Heart right ventricle (tissue), 16 donors: ENCODE results near the gene KSR2. TPM values are rescaled to one million over a fixed set of nuclear protein-coding genes. Genes with fewer than 3 reads are reported as not detected.
"Not testable (repeated sequence)": the region's sequence is repeated elsewhere in the genome, so short reads cannot be mapped to it uniquely, and the experiment has no call there.

Source experiments
- ATAC-seq, 8 donors: fragments of 200-7000 bp; cut with Tn5 transposase; one replicate each; pipeline ENCODE4 v1.9.1; 2020; ENCODE audit warnings: mild to moderate bottlenecking in 8 of 8, moderate library complexity in 8 of 8, moderate number of reproducible peaks in 1 of 8
- DNase-seq, 2 donors: peaks; one replicate each; pipeline ENCODE4 v3.0.0-alpha.2; 2020
- H3K27ac ChIP-seq, 10 donors: fragments of 200-600 bp; sonication (generic) in 2 of 10; one replicate each; pipeline versions ENCODE4 v1.5.0 to v1.8.0; 2020 to 2022; ENCODE audit warnings: mild to moderate bottlenecking in 3 of 10
- H3K27me3 ChIP-seq, 7 donors: fragments of 200-600 bp; one replicate each; pipeline ENCODE4 v1.8.0; 2021 to 2022; ENCODE audit warnings: mild to moderate bottlenecking in 2 of 7
- H3K36me3 ChIP-seq, 9 donors: fragments of 200-600 bp; sonication (generic) in 1 of 9; one replicate each; pipeline versions ENCODE4 v1.5.0 to v1.8.0; 2020 to 2022; ENCODE audit warnings: mild to moderate bottlenecking in 2 of 9
- H3K4me1 ChIP-seq, 9 donors: fragments of 200-600 bp; sonication (generic) in 1 of 9; one replicate each; pipeline versions ENCODE4 v1.5.0 to v1.8.0; 2020 to 2022; ENCODE audit warnings: mild to moderate bottlenecking in 4 of 9
- H3K4me3 ChIP-seq, 10 donors: fragments of 200-600 bp; sonication (generic) in 2 of 10; one replicate each; pipeline versions ENCODE4 v1.5.0 to v1.8.0; 2020 to 2022; ENCODE audit warnings: mild to moderate bottlenecking in 7 of 10, moderate library complexity in 2 of 10
- H3K9me3 ChIP-seq, 11 donors: fragments of 200-600 bp in 10 of 11; sonication (generic) in 2 of 11; one replicate each; pipeline versions ENCODE4 v1.5.0 to v1.8.0; 2013 to 2022; ENCODE audit warnings: mild to moderate bottlenecking in 2 of 11, control low read depth in 1 of 11, moderate library complexity in 1 of 11
- WGBS, 2 donors: extraction: QIAGEN DNeasy Blood & Tissue Kit; methylation state at CpG; one replicate each; pipeline ENCODE4 v1.1.7; 2013; ENCODE audit warnings: inconsistent platforms in 1 of 2; 5-methylcytosine and 5-hydroxymethylcytosine counted together
- intact Hi-C, 10 donors: fragments of 100-400 bp; cut with DNase I; formaldehyde crosslinking; loops; one replicate each; pipeline versions ENCODE4 v1.11.1 to v1.14.2; 2022
- polyA plus RNA-seq, 2 donors: library from polyadenylated mRNA; stranded (reverse); fragments of 200-250 nt; gene quantifications; one replicate each; pipeline ENCODE4 v1.2.3, GENCODE V29; 2013
- total RNA-seq, 10 donors: library from RNA; stranded (reverse); fragmentation: NEBNext Ultra II Directional in 3 of 10; extraction: Animal tissue kit (Norgen Biotek cat#: 25700) in 3 of 10; gene quantifications; one replicate each; pipeline versions ENCODE4 v1.2.1 to v1.2.4, GENCODE V29; 2021 to 2023
- TF ChIP-seq, protein P1 (sequence below), 9 donors: fragments of 200-600 bp; sonication (generic) in 2 of 9; IDR thresholded peaks; one replicate each; pipeline versions ENCODE4 v1.5.0 to v1.8.0; 2021 to 2022; ENCODE audit warnings: antibody characterized with exemption in 9 of 9, mild to moderate bottlenecking in 5 of 9, moderate library complexity in 1 of 9
- donor health status: Arrhythmogenic right ventricular cardiomyopathy.
- donor health status: ischemic (EF 13 %, LVEDD 7.1; RV severe dilation, severe dysfunction).
- donor health status: healthy with polysubstance abuse.
- donor health status: DM: no; HTN: yes; CAD: no.
- donor health status: DM: no; HTN: no; CAD: no.
- donor health status: ischemic (EF 25% LVEDD 6.9; RV normal size, moderate dysfunction).
- donor health status: ischemic (EF 25% LVEDD 5.7; RV mildly dilated, moderate dysfunction).
- donor health status: healthy.
- donor health status: DM: yes; HTN: yes; CAD: no.
- donor health status: Ischemic cardiomyopathy.
- donor health status: ischemic (EF 35%, LVEDD 5.7; RV mildly dilated, moderate dysfunction).
- donor health status: nonischemic (EF 11% LVEDD 7.7; RV severe dilation, severe dysfunction).
- donor health status: DM: yes; HTN: yes; CAD: no.
- donor health status: PGD.
- donor health status: ischemic (EF 29% LVEDD 5.4; RV normal size, mild dysfunction).
- donor health status: nonischemic (EF 23%, LVEDD 6.1; RV moderate dilation, normal function).

The KSR2 gene
- total and polyA plus RNA-seq, 12 donors, result 0.02 TPM; not detected in 9

DNA sequence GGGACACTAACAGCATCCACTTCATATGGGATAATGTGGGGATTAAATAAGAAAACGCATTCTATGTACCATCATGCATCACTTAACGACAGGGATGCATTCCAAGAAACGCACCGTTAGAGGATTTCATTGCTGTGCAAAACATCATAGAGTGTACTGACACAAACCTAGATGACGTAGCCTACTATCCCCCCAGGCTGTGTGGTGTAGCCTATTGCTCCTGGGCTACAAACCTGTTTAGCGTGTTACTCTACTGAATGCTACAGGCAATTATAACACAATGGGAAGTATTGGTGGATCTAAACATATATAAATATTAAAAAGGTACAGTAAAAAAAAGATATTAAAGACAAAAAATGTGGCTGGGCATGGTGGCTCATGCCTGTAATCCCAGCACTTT, 230.6 kb downstream of the KSR2 start:
- Histone ChIP-seq H3K27me3 (no peaks in the 10 kb centered on the region), H3K9me3 (no peaks in the 10 kb centered on the region), H3K36me3 (no peaks in the 10 kb centered on the region), H3K27ac (no peak overlapping the region), H3K4me1 (no peaks in the 10 kb centered on the region), H3K4me3 (no peak overlapping the region)
- TF ChIP-seq, protein P1, sequence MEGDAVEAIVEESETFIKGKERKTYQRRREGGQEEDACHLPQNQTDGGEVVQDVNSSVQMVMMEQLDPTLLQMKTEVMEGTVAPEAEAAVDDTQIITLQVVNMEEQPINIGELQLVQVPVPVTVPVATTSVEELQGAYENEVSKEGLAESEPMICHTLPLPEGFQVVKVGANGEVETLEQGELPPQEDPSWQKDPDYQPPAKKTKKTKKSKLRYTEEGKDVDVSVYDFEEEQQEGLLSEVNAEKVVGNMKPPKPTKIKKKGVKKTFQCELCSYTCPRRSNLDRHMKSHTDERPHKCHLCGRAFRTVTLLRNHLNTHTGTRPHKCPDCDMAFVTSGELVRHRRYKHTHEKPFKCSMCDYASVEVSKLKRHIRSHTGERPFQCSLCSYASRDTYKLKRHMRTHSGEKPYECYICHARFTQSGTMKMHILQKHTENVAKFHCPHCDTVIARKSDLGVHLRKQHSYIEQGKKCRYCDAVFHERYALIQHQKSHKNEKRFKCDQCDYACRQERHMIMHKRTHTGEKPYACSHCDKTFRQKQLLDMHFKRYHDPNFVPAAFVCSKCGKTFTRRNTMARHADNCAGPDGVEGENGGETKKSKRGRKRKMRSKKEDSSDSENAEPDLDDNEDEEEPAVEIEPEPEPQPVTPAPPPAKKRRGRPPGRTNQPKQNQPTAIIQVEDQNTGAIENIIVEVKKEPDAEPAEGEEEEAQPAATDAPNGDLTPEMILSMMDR (IDR thresholded peaks at IDR 0.05), result no peak
- intact Hi-C loops, result no loop called here
- WGBS, 2 donors, result 86 to 88% methylated on average over 6 of the region's 6 CpGs
- DNase-seq, result no peak
- no peak for ATAC-seq

DNA sequence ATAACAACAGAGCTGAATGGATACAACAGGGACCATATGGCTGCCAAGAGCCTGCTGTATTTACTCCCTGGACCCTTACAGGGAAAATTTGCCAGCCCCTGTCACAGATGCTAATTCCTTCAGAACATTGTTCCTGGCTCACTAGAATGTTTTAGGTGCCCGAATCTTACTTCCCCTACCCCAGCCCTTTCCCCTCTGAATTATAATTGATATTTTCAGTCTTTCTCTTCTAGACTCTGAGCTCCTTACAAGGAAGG, 235.3 kb downstream of the KSR2 start:
- no peak overlapping the region for H3K27ac ChIP-seq
- ATAC-seq (no peak), DNase-seq (no peak)
- no peaks in the 10 kb centered on the region for H3K9me3 ChIP-seq
- no peaks in the 10 kb centered on the region for H3K4me1 ChIP-seq
- H3K4me3 ChIP-seq, result no peak overlapping the region
- 82 to 84% methylated on average over 1 of the region's 1 CpG for WGBS, 2 donors
- intact Hi-C loops, result no loop called here
- H3K27me3 ChIP-seq, result no peaks in the 10 kb centered on the region
- no peaks in the 10 kb centered on the region for H3K36me3 ChIP-seq
- TF ChIP-seq, protein P1 (IDR thresholded peaks at IDR 0.05), result no peak

- no peak overlapping the region for H3K4me3 ChIP-seq
- TF ChIP-seq, protein P1 (IDR thresholded peaks at IDR 0.05), result no peak
- H3K9me3 ChIP-seq, result no peaks in the 10 kb centered on the region
- H3K4me1 ChIP-seq, result no peaks in the 10 kb centered on the region
- no peaks in the 10 kb centered on the region for H3K27me3 ChIP-seq
- ATAC-seq (no peak), DNase-seq (no peak)
- no peak overlapping the region for H3K27ac ChIP-seq
- 81 to 89% methylated on average over 13 of the region's 13 CpGs for WGBS, 2 donors
- intact Hi-C loops, result no loop called here
- no peaks in the 10 kb centered on the region for H3K36me3 ChIP-seq
Observed at GRCh38 chr12:117732761-117733548, 235.8 kb downstream of the KSR2 start.

- H3K27me3 ChIP-seq, H3K4me1 ChIP-seq, H3K27ac ChIP-seq, H3K9me3 ChIP-seq, H3K36me3 ChIP-seq, ATAC-seq, DNase-seq, intact Hi-C loops, H3K4me3 ChIP-seq: not testable (repeated sequence)
- WGBS, 2 donors, result 91 to 92% methylated on average over 32 of the region's 32 CpGs
Observed at GRCh38 chr12:117731131-117731530, 237.7 kb downstream of the KSR2 start.

DNA sequence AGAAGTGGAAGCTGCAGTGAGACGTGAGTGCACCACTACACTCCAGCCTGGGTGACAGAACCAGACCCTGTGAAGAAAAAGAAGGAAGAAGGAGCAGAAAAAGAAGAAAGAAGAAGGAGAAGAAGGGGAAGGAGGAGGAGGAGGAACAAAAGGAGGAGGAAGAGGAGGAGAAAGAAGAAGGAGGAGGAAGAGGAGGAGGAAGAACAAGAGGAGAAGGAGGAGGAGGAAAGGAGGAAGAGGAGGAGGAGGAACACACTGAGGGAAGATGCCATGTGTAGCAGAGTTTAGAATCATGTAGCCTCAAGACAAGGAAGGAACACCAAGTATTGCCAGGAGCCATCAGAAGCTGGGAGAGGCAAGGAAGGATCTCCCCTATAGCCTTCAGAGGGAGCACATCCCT, 241.5 kb downstream of the KSR2 start:
- DNase-seq (no peak), ATAC-seq (no peak)
- TF ChIP-seq, protein P1 (IDR thresholded peaks at IDR 0.05), result no peak
- 50 to 63% methylated on average over 1 of the region's 1 CpG for WGBS, 2 donors
- no peak overlapping the region for H3K27ac ChIP-seq
- no peaks in the 10 kb centered on the region for H3K9me3 ChIP-seq
- H3K4me1 ChIP-seq, result no peaks in the 10 kb centered on the region
- peaks cover 0 to 4% (median 0%) of the 10 kb centered on the region in 7 donors for H3K27me3 ChIP-seq
- H3K4me3 ChIP-seq, result no peak overlapping the region
- intact Hi-C loops, result no loop called here
- no peaks in the 10 kb centered on the region for H3K36me3 ChIP-seq
